Measurements from ENCODE around the gene IFT52.

The IFT52 gene, protein sequence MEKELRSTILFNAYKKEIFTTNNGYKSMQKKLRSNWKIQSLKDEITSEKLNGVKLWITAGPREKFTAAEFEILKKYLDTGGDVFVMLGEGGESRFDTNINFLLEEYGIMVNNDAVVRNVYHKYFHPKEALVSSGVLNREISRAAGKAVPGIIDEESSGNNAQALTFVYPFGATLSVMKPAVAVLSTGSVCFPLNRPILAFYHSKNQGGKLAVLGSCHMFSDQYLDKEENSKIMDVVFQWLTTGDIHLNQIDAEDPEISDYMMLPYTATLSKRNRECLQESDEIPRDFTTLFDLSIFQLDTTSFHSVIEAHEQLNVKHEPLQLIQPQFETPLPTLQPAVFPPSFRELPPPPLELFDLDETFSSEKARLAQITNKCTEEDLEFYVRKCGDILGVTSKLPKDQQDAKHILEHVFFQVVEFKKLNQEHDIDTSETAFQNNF

GRCh38 chr20:43590392-43591303, at the start of gene IFT52:
TSS of gene IFT52 (plus strand) at chr20:43590937. CDS start at chr20:43594699, 3,762 bp downstream.
- peak; percentile 95 to 97 for DNase-seq

DNA sequence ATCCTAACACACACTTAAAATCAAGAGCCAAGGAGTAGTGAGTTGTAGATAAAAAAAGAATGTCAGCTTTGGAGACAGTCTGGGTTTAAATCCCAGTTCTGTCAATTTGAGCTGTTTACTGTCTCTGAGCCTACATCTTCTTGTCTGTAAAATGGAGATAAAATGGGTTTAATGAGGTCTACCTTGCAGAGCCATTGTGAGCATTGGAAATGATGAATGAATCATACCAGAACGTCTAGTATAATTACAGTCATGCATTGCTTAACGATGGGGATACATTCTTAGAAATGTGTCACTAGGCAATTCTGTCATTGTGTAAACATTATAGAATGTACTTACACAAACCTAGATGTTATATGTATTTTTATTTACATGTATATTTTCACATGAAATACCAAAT, 49.5 kb upstream of the IFT52 start:
- DNase-seq = no peak

GRCh38 chr20:43542161-43542560, 48.6 kb upstream of the IFT52 start:
- no peak for DNase-seq

GRCh38 chr20:43542674-43543073, 48.1 kb upstream of the IFT52 start:
- no peak for DNase-seq

GRCh38 chr20:43543138-43543537, 47.6 kb upstream of the IFT52 start:
- no peak for DNase-seq

GRCh38 chr20:43544501-43544900, 46.2 kb upstream of the IFT52 start:
- no peak for DNase-seq

- no peak for DNase-seq
These were observed 44.7 kb upstream of the IFT52 start for GRCh38 chr20:43545837-43546578.

DNA sequence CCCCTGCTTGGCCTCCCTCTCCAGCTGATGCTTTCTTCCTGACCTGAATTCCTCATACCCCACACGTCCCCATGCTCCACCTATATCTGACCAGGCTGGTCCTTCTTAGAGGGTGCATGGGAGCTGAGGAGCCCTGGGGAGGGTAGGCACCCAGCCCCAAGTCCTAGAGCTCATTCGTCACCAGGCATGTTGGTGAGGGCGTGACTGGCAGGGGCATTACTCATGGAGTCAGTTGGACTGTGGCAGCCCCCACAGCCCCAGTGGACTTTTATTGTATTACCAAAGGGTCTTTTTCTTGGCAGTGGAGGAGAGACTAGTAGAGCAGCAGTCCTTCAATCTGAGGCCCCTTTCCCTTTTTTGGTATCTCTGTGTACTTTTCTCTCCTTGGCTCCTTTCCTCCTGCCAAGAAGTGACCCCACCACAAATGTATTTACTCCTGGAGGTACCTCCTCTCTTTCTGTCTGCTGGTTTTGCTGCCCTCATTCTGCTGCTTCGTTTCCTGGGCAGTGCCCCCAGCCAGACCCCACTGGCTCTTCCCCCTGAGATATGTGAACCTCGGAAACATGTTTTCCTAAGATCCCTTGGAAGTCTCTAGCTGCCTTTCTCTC, 42.4 kb upstream of the IFT52 start:
- DNase-seq = no peak

DNA sequence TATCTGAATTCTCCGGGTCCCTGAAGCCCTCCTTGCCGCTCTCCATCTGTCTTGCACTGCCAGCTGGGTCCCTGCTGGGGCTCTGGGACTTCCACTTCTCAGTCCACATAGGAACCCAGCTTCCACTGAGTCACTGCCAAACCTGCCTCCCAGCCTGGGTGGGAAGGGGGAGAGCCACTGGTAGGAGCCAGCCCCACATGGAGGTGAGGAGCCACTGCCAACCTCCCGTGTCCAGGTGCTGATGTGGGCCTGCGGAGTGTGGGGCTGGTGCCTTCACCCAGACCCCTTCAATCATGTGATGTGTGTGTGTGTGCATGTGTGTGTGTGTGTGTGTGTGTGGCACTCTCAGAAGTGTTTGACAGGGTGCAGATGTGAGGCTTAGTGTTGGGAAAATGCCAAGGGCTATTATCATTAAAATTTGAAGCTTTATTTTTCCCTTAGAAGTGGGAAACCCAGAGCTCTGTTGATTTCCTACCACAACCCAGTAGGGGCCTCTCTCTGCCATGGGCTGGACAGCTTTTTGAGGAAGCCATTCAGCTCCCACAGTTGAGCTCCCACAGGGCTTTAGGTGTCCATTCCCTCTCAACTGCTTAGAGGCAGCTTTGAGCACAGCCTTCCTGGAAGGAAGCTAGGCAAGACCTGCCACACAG, 41.2 kb upstream of the IFT52 start:
- DNase-seq = no peak

GRCh38 chr20:43550456-43550855, 40.3 kb upstream of the IFT52 start:
- DNase-seq = no peak

DNA sequence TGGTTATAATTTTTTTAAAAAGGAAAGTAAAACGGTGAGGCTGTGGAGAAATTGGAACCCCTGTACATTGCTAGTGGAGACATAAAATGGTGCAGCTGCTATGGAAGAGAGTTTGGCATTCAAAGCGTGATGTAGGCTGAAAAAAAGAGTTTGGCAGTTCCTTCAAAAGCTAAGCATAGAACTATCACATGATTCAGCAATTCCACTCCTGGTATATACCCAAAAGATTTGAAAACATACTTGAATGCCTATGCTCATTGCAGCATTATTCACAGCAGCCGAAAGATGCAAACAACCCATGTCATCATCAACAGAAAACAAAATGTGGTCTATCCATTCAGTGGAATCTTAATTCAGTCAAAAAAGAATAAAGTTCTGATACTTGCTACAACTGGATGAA, 36.4 kb upstream of the IFT52 start:
- no peak for DNase-seq

- no peak for DNase-seq
These were observed 32.2 kb upstream of the IFT52 start, which contains the start of gene SGK2 for GRCh38 chr20:43558412-43559146. TSS of gene SGK2 (plus strand) at chr20:43559027. CDS start at chr20:43566496, 7,469 bp downstream.

- no peak for DNase-seq
These were observed 31.4 kb upstream of the IFT52 start for GRCh38 chr20:43559147-43559987.

DNA sequence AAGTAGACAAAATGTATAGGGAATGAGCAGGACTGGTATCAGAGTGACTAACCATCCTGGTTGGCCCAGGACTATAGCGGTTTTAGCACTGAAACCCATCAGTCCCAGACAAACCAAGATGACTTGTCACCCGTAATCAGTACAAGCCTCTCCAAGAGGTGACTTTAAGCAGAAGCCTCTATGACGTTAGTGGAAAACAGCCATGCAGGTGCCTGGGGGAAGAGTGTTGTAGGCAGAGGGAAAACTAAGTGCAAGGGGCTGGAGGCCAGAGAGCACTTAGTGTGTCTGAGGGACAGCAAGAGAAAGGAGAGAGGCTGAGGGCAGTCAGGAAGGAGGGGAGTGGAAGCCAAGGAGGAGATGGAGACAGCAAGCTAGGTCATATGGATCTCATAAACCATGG, 29.8 kb upstream of the IFT52 start:
- no peak for DNase-seq

DNA sequence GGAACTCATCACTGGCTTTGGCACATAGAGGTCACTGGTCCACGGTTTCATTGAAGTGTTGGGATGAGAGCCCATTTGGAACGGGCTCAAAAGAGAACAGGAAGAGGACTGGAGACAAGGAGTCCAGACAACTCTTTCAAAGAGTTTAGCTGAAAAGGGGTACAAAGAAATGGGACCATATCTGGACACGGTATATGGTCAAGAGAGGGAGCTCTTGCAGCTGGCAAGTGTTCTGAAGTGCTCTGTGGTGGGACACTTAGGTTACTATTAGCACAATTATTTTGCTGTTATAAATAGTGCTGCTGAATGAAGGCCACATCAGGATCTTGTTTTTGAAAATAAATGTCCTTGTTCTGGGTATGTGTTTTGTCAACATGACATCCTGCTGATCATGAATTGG, 27.3 kb upstream of the IFT52 start:
- no peak for DNase-seq

- DNase-seq = no peak
These were observed 26.7 kb upstream of the IFT52 start for GRCh38 chr20:43563991-43564390.

- no peak for DNase-seq
These were observed 26.3 kb upstream of the IFT52 start for GRCh38 chr20:43564455-43564854.

- no peak for DNase-seq
These were observed 25.6 kb upstream of the IFT52 start for GRCh38 chr20:43564993-43565757.

DNA sequence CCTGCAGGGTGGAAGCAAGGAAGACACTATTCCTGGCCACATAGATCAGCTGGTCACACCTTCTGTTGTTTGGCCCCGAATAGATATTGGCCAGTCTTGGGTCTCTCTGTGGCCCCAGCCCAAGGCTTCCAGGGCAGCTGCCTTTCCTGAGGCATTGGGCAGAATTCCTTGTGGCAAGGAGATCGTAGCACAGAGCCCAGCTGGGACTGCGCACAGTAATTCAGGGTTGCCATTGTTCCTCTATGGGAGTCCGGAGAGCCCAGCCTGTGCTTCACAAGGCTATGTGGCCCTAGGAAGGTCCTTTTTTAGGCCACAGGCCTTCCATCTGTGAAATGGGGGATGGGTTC, 25.0 kb upstream of the IFT52 start:
- no peak for DNase-seq

- DNase-seq = no peak
These were observed 23.3 kb upstream of the IFT52 start for GRCh38 chr20:43567477-43567876.

Measured in NCI-H1930 (cell line).